Cardiac muscle cell (in vitro differentiated cells and primary cell): ENCODE results near the gene MPEG1. TPM values are rescaled to one million over a fixed set of nuclear protein-coding genes. Genes with fewer than 3 reads are reported as not detected.

Experiments used
- DNase-seq, 2 donors: peaks; one replicate each; pipeline versions ENCODE4 v3.0.0 to v3.0.0-alpha.2; 2010 to 2017; ENCODE audit warnings: low read depth in 1 of 2, low spot score in 1 of 2
- H3K27ac ChIP-seq: fragments of 200-600 bp; sonication (generic); 2 replicates; pipeline ENCODE4 v1.5.1; 2016
- H3K27me3 ChIP-seq: fragments of 200-600 bp; sonication (generic); 2 replicates; pipeline ENCODE4 v1.6.0; 2016; ENCODE audit warnings: control low read depth
- H3K36me3 ChIP-seq: fragments of 200-600 bp; sonication (generic); 2 replicates; pipeline ENCODE4 v1.5.1; 2016; ENCODE audit warnings: control low read depth
- H3K4me1 ChIP-seq: fragments of 200-600 bp; sonication (generic); 2 replicates; pipeline ENCODE4 v1.8.1; 2017; ENCODE audit warnings: low read depth, mild to moderate bottlenecking, mixed run types
- H3K4me3 ChIP-seq: fragments of 200-600 bp; sonication (generic); 2 replicates; pipeline ENCODE4 v1.5.1; 2016; ENCODE audit warnings: mild to moderate bottlenecking
- H3K9me3 ChIP-seq: fragments of 200-600 bp; sonication (generic); 2 replicates; pipeline ENCODE4 v1.5.1; 2017; ENCODE audit warnings: low read depth, mild to moderate bottlenecking, control low read depth
- polyA plus RNA-seq: library from polyadenylated mRNA; unstranded; fragments of >200 nt; fragmentation: Nextera tagmentation; extraction: Ambion mirVana; gene quantifications from 2 replicates; pipeline ENCODE4 v1.2.1, GENCODE V29; 2016
- total RNA-seq: library from RNA; depleted of rRNA; stranded (reverse); fragments of >200 nt; gene quantifications from 2 replicates; pipeline ENCODE4 v1.2.3, GENCODE V29; 2016
- TF ChIP-seq, protein P1 (sequence below): IDR thresholded peaks from 2 replicates; pipeline ENCODE4 v1.5.1; 2012; ENCODE audit warnings: low read depth, mild to moderate bottlenecking, low read length

The MPEG1 gene
- total and polyA plus RNA-seq, 2 experiments from 2014 or later = not detected

DNA sequence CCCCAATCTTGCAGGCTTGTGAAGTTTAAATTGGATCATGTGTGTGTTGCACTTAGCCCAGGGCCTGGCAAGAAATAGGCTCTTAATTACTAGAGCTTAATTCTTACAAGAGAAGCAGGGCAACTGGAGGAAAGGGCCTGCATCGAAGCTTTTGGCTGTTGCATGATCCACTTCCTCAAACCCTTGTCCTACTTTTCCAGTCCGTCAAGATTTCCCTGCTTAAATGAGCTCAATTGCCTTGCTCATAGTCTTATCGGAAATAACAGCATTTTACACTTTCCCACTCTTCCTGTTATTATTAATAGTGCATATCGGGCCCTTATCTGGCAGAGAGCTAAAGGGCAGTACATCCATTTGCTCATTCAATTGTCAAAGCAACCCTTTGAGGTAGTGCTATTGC is 22.7 kb downstream of the MPEG1 start:
- H3K27ac ChIP-seq = no peak overlapping the region
- H3K27me3 ChIP-seq = no peaks in the 10 kb centered on the region
- no peaks in the 10 kb centered on the region for H3K4me1 ChIP-seq
- peak in 1 of 2 donors; percentile 33 for DNase-seq
- H3K36me3 ChIP-seq = no peaks in the 10 kb centered on the region
- no peak overlapping the region for H3K4me3 ChIP-seq
- no peaks in the 10 kb centered on the region for H3K9me3 ChIP-seq
- TF ChIP-seq, protein P1, sequence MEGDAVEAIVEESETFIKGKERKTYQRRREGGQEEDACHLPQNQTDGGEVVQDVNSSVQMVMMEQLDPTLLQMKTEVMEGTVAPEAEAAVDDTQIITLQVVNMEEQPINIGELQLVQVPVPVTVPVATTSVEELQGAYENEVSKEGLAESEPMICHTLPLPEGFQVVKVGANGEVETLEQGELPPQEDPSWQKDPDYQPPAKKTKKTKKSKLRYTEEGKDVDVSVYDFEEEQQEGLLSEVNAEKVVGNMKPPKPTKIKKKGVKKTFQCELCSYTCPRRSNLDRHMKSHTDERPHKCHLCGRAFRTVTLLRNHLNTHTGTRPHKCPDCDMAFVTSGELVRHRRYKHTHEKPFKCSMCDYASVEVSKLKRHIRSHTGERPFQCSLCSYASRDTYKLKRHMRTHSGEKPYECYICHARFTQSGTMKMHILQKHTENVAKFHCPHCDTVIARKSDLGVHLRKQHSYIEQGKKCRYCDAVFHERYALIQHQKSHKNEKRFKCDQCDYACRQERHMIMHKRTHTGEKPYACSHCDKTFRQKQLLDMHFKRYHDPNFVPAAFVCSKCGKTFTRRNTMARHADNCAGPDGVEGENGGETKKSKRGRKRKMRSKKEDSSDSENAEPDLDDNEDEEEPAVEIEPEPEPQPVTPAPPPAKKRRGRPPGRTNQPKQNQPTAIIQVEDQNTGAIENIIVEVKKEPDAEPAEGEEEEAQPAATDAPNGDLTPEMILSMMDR = no peak

DNA sequence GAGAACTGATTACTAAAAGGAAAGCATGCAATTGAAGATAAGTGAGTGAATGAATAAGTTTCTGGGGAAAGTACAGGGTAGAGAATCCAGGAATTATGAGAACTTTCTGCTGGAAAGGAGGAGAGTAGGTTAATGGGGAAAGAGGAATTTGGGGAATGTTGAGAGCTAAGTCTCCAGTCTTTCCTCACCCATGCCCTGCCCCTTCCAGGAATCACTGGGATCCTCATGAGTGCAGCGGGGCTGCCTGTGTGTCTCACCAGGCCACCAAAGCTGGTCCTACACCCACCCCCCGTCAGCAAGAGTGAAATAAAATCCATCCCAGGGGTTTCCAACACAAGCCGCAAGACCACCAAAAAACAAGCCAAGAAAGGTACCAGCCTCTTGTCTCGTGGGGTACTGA is 23.8 kb downstream of the MPEG1 start:
- Histone ChIP-seq H3K27ac (no peak overlapping the region), H3K4me1 (no peaks in the 10 kb centered on the region), H3K27me3 (no peaks in the 10 kb centered on the region), H3K36me3 (no peaks in the 10 kb centered on the region), H3K9me3 (no peaks in the 10 kb centered on the region), H3K4me3 (no peak overlapping the region)
- peak in 1 of 2 donors; percentile 44 for DNase-seq
- TF ChIP-seq, protein P1 = no peak

DNA sequence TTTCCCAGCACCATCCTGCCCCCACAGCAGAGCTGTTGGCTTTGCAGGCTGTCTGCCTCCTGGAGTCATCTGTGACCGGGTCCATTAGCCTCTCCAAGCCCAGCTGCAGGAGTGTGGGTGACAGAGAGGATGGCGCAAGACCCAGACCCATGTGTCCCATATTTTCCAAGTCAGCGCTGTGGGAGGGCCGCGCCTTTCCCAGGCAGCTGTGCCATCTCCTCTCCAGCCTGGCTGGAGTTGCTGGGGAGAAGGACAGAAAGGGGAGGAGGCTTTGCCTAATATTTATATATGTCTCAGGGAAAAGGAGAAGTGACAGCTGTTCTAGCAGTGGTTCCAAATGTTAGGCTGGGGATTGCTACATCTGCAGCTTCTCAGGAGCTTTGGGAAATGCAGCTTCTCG is 25.1 kb downstream of the MPEG1 start:
- H3K4me1 ChIP-seq = no peaks in the 10 kb centered on the region
- DNase-seq = peak in 1 of 2 donors; percentile 61
- H3K4me3 ChIP-seq = no peak overlapping the region
- no peaks in the 10 kb centered on the region for H3K9me3 ChIP-seq
- no peaks in the 10 kb centered on the region for H3K27me3 ChIP-seq
- TF ChIP-seq, protein P1 = no peak
- no peaks in the 10 kb centered on the region for H3K36me3 ChIP-seq
- no peak overlapping the region for H3K27ac ChIP-seq

DNA sequence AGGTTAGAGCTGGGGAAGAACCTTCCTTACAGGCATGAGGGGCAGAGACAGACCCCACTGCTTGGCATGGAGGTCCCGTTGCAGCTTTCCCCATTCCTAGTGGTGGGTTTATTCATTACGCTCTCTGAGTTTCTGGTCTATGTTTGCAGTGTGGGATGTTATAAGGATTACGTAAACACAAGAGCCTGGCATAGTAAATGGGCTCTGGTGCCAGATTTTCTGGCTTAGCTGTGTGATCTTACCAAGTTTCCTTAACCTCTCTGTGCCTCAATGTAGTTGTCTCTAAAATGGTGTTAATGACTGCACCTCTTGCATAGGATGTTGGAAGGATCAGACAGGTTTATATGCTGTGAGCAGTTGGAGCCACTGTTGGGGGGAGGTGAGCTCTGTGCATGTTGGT is 25.7 kb downstream of the MPEG1 start:
- Histone ChIP-seq H3K27me3 (no peaks in the 10 kb centered on the region), H3K4me3 (no peak overlapping the region), H3K9me3 (no peaks in the 10 kb centered on the region), H3K36me3 (no peaks in the 10 kb centered on the region), H3K27ac (no peak overlapping the region), H3K4me1 (no peaks in the 10 kb centered on the region)
- TF ChIP-seq, protein P1 = no peak
- DNase-seq = peak in 1 of 2 donors; percentile 9

DNA sequence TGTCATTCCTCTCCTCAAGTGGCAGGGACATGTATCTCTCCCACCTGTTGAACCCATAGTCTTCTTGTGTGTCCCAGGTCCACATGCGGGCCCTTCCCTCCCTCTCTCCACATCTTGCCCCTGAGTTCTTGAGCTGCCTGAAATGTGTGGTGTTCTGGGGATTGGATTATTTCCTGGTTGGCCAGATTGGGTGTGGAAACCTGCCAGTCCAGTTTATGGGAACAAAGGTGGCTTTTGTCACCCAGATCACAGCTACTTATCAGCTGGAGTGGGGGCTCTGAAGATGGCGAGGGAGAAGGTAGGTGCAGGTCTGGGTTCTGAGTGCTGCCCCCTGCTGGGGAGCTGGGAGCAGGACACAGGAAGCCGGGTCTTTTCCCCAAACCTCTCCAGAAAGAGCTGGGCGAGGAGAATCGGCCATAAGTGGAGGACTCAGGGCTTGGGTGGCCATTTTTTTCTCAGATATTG is 26.6 kb downstream of the MPEG1 start:
- H3K36me3 ChIP-seq = no peaks in the 10 kb centered on the region
- TF ChIP-seq, protein P1 = peak; percentile 69
- no peak overlapping the region for H3K27ac ChIP-seq
- no peaks in the 10 kb centered on the region for H3K9me3 ChIP-seq
- H3K4me1 ChIP-seq = no peaks in the 10 kb centered on the region
- H3K27me3 ChIP-seq = no peaks in the 10 kb centered on the region
- DNase-seq = peak in 1 of 2 donors; percentile 25
- no peak overlapping the region for H3K4me3 ChIP-seq

DNA sequence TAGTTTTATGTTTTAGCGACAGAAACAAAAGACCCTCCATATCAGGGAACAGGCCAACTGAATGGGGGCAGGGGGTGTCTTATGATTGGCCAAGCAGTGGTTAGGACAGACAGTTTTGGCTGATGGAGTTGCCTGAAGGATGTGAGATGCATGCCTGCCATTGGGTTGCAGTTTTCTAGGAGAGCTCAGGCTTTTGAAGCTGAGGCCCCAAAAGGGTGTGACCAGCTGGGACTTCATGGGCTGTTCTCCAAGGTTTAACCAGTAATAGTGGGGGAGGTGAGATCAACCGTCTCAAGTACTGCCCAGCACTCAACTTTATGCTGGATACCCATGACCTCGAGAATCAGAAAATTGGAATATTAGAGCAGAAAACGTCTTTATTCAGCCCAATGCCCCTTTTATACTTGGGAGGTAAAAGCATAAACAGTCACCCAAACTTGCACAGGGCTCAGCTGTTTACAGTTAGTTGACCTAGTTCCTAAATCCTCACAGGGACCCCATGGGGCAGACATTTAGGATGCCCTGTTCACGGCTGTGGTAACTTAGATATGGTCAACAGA is 27.3 kb downstream of the MPEG1 start:
- no peak overlapping the region for H3K27ac ChIP-seq
- TF ChIP-seq, protein P1 = no peak
- H3K4me3 ChIP-seq = no peak overlapping the region

More for the DNA sequence above, 27.3 kb downstream of the MPEG1 start:
- DNase-seq = peak in 1 of 2 donors; percentile 28
- Histone ChIP-seq H3K36me3 (no peaks in the 10 kb centered on the region), H3K27me3 (no peaks in the 10 kb centered on the region), H3K9me3 (no peaks in the 10 kb centered on the region), H3K4me1 (no peaks in the 10 kb centered on the region)
